HepG2 (cell line): ENCODE measurements around the gene ADAMTS16. TPM values are rescaled to one million over a fixed set of nuclear protein-coding genes. Genes with fewer than 3 reads are reported as not detected.

Source experiments
- CREBL2 ChIP-seq: sonication (generic); formaldehyde crosslinking; IDR thresholded peaks from 2 replicates; pipeline ENCODE4 v1.8.1; 2023; ENCODE audit warnings: missing genetic modification reagents, mild to moderate bottlenecking, borderline replicate concordance
- DPF2 ChIP-seq: sonication (generic); formaldehyde crosslinking; IDR thresholded peaks from 2 replicates; pipeline ENCODE4 v1.4.0; 2020; ENCODE audit warnings: mild to moderate bottlenecking, low read depth, missing genetic modification reagents, borderline replicate concordance
- FOXJ3 ChIP-seq: sonication (generic); formaldehyde crosslinking; IDR thresholded peaks from 2 replicates; pipeline ENCODE4 v1.4.0; 2020; ENCODE audit warnings: missing genetic modification reagents, mild to moderate bottlenecking, borderline replicate concordance
- MBNL3 ChIP-seq: fragments of 250-450 bp; sonication (Bioruptor Pico); conservative IDR thresholded peaks from 2 replicates; pipeline ENCODE4 v1.8.0; 2022; ENCODE audit warnings: mild to moderate bottlenecking, inconsistent platforms
- PAXIP1 ChIP-seq: sonication (generic); formaldehyde crosslinking; conservative IDR thresholded peaks from 2 replicates; pipeline ENCODE4 v1.4.0; 2020; ENCODE audit warnings: mild to moderate bottlenecking, missing genetic modification reagents, moderate library complexity
- SIX4 ChIP-seq: sonication (generic); formaldehyde crosslinking; IDR thresholded peaks from 2 replicates; pipeline ENCODE4 v1.4.0; 2020; ENCODE audit warnings: missing genetic modification reagents
- SOX13 ChIP-seq, 3 experiments: fragments of 450-650 bp in 1 of 3; sonication (generic) in 1 of 3; formaldehyde crosslinking in 1 of 3; IDR thresholded peaks in 2 of 3; conservative IDR thresholded peaks in 1 of 3; 2 replicates each; pipeline versions ENCODE4 v1.5.0 to v1.6.1; 2016 to 2020; ENCODE audit warnings: antibody characterized with exemption in 1 of 3, mild to moderate bottlenecking in 1 of 3, missing compliant biosample characterization in 1 of 3, missing genetic modification reagents in 1 of 3, moderate library complexity in 1 of 3
- TRIM24 ChIP-seq: sonication (generic); formaldehyde crosslinking; IDR thresholded peaks from 2 replicates; pipeline ENCODE4 v1.8.0; 2022; ENCODE audit warnings: mild to moderate bottlenecking, missing genetic modification reagents
- ZNF235 ChIP-seq: sonication (generic); formaldehyde crosslinking; IDR thresholded peaks from 2 replicates; pipeline ENCODE4 v1.8.1; 2023; ENCODE audit warnings: mild to moderate bottlenecking, missing genetic modification reagents, borderline replicate concordance
- ZNF430 ChIP-seq: sonication (generic); formaldehyde crosslinking; IDR thresholded peaks from 2 replicates; pipeline ENCODE4 v1.9.0; 2021; ENCODE audit warnings: mild to moderate bottlenecking, missing genetic modification reagents
- ZNF44 ChIP-seq: sonication (generic); formaldehyde crosslinking; IDR thresholded peaks from 2 replicates; pipeline ENCODE4 v1.5.1; 2020; ENCODE audit warnings: mild to moderate bottlenecking, missing genetic modification reagents
- ZNF550 ChIP-seq: sonication (generic); formaldehyde crosslinking; IDR thresholded peaks from 2 replicates; pipeline ENCODE4 v1.4.0; 2020; ENCODE audit warnings: mild to moderate bottlenecking, missing genetic modification reagents, borderline replicate concordance
- ZNF589 ChIP-seq: sonication (generic); formaldehyde crosslinking; conservative IDR thresholded peaks from 2 replicates; pipeline ENCODE4 v1.8.0; 2022; ENCODE audit warnings: mild to moderate bottlenecking, moderate library complexity, missing genetic modification reagents
- ZNF713 ChIP-seq: sonication (generic); formaldehyde crosslinking; IDR thresholded peaks from 2 replicates; pipeline ENCODE4 v1.4.0; 2020; ENCODE audit warnings: mild to moderate bottlenecking, missing genetic modification reagents
- ZNF800 ChIP-seq: sonication (generic); formaldehyde crosslinking; IDR thresholded peaks from 2 replicates; pipeline ENCODE4 v1.4.0; 2020; ENCODE audit warnings: missing genetic modification reagents
- ZNF850 ChIP-seq: sonication (generic); formaldehyde crosslinking; conservative IDR thresholded peaks from 2 replicates; pipeline ENCODE4 v1.9.0; 2021; ENCODE audit warnings: mild to moderate bottlenecking, missing genetic modification reagents
- ZSCAN20 ChIP-seq: sonication (generic); formaldehyde crosslinking; IDR thresholded peaks from 2 replicates; pipeline ENCODE4 v1.4.0; 2020; ENCODE audit warnings: missing genetic modification reagents, mild to moderate bottlenecking, borderline replicate concordance
- polyA plus RNA-seq, 8 experiments: library from polyadenylated mRNA; depleted of rRNA in 3 of 8; stranded (reverse) in 7 of 8; unstranded in 1 of 8; fragments of >200 nt; fragmentation: Illumina TruSeq in 4 of 8; extraction: Trizol in 4 of 8; gene quantifications; 2 replicates each; pipeline versions ENCODE4 v1.2.1 to v1.2.3, GENCODE V29; 2011 to 2016; ENCODE audit warnings: low read depth in 4 of 8, missing spikeins in 1 of 8, mixed read lengths in 1 of 8; ENCODE audit not compliant: insufficient read depth in 1 of 8
- total RNA-seq, 5 experiments: library from RNA; depleted of rRNA; stranded (reverse); fragments of >200 nt; fragmentation: Illumina TruSeq; extraction: Trizol; gene quantifications; 2 replicates each; pipeline ENCODE4 v1.2.3, GENCODE V29; 2016; ENCODE audit warnings: low read depth in 1 of 5
- TF ChIP-seq, protein P1 (sequence below): sonication (generic); formaldehyde crosslinking; IDR thresholded peaks from 2 replicates; pipeline ENCODE4 v1.8.0; 2022; ENCODE audit warnings: mild to moderate bottlenecking, missing genetic modification reagents, moderate library complexity
- TF ChIP-seq, protein P2 (sequence below): sonication (generic); formaldehyde crosslinking; IDR thresholded peaks from 2 replicates; pipeline ENCODE4 v1.5.0; 2020; ENCODE audit warnings: missing genetic modification reagents
- TF ChIP-seq, protein P3 (sequence below): sonication (generic); formaldehyde crosslinking; IDR thresholded peaks from 2 replicates; pipeline ENCODE4 v1.4.0; 2020; ENCODE audit warnings: missing genetic modification reagents

ADAMTS16 gene
- total and polyA plus RNA-seq, 2 of the 13 experiments (the other 11 are each of a cell fraction or from before 2014, with no cell fraction given): 0.02 to 0.03 TPM

DNA sequence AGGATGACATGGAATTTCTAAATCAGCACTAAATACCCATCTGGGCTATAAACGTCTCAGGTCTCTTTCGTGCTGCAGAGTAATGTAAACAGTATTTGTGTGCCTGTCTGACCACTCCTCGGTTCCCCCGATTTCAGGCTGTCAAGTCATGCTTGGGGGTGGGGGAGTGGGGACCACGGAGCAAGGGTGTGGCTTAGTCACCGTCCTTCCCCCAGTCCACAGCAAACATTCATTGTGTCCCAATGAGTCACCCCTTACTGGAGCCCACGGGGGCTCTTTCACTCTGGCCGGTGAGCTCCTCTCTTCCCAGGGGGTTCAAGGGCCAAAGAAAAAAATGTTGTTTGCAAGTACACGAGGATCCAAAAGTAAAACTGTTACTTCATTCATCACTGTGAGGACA, 210.0 kb downstream of the ADAMTS16 start (continued):
- TF ChIP-seq, protein P1, sequence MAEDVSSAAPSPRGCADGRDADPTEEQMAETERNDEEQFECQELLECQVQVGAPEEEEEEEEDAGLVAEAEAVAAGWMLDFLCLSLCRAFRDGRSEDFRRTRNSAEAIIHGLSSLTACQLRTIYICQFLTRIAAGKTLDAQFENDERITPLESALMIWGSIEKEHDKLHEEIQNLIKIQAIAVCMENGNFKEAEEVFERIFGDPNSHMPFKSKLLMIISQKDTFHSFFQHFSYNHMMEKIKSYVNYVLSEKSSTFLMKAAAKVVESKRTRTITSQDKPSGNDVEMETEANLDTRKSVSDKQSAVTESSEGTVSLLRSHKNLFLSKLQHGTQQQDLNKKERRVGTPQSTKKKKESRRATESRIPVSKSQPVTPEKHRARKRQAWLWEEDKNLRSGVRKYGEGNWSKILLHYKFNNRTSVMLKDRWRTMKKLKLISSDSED (CRISPR knock-in tag): no peak
- TF ChIP-seq SIX4 (no peak), ZNF713 (no peak), ZSCAN20 (CRISPR knock-in tag) (no peak), ZNF44 (CRISPR knock-in tag) (no peak), PAXIP1 (peak; percentile 79; the same call in 1 of the 2 replicates), SOX13 (IDR thresholded peaks at IDR 0.05) (no peak), SOX13 (CRISPR knock-in tag; conservative IDR thresholded peaks at IDR 0.05 in 1 of 2, IDR thresholded peaks at IDR 0.05 in 1 of 2) (peak in 1 of 2 experiments; percentile 46; a peak in 1 of 4 replicates), ZNF800 (CRISPR knock-in tag) (no peak), TRIM24 (CRISPR knock-in tag) (no peak), DPF2 (CRISPR knock-in tag) (peak; percentile 67), ZNF430 (CRISPR knock-in tag) (no peak), ZNF850 (CRISPR knock-in tag) (no peak), MBNL3 (CRISPR knock-in tag) (no peak), FOXJ3 (CRISPR knock-in tag) (no peak), ZNF550 (CRISPR knock-in tag) (no peak), ZNF235 (CRISPR knock-in tag) (no peak), ZNF589 (no peak), CREBL2 (CRISPR knock-in tag) (no peak)
- TF ChIP-seq, protein P2, sequence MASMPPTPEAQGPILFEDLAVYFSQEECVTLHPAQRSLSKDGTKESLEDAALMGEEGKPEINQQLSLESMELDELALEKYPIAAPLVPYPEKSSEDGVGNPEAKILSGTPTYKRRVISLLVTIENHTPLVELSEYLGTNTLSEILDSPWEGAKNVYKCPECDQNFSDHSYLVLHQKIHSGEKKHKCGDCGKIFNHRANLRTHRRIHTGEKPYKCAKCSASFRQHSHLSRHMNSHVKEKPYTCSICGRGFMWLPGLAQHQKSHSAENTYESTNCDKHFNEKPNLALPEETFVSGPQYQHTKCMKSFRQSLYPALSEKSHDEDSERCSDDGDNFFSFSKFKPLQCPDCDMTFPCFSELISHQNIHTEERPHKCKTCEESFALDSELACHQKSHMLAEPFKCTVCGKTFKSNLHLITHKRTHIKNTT (CRISPR knock-in tag): no peak
- TF ChIP-seq, protein P3, sequence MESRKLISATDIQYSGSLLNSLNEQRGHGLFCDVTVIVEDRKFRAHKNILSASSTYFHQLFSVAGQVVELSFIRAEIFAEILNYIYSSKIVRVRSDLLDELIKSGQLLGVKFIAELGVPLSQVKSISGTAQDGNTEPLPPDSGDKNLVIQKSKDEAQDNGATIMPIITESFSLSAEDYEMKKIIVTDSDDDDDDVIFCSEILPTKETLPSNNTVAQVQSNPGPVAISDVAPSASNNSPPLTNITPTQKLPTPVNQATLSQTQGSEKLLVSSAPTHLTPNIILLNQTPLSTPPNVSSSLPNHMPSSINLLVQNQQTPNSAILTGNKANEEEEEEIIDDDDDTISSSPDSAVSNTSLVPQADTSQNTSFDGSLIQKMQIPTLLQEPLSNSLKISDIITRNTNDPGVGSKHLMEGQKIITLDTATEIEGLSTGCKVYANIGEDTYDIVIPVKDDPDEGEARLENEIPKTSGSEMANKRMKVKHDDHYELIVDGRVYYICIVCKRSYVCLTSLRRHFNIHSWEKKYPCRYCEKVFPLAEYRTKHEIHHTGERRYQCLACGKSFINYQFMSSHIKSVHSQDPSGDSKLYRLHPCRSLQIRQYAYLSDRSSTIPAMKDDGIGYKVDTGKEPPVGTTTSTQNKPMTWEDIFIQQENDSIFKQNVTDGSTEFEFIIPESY (CRISPR knock-in tag): no peak
